HG03439 (cell line): ENCODE data around the gene IL5.
"Not testable (repeated sequence)": the region's sequence is repeated elsewhere in the genome, so short reads cannot be mapped to it uniquely, and the experiment has no call there.

Experiments
- ATAC-seq: cut with Tn5 transposase; IDR thresholded peaks from one replicate; pipeline ENCODE4 v1.9.1; 2021; ENCODE audit warnings: mild to moderate bottlenecking, moderate library complexity; ENCODE audit not compliant: unreplicated experiment

Gene IL5

DNA sequence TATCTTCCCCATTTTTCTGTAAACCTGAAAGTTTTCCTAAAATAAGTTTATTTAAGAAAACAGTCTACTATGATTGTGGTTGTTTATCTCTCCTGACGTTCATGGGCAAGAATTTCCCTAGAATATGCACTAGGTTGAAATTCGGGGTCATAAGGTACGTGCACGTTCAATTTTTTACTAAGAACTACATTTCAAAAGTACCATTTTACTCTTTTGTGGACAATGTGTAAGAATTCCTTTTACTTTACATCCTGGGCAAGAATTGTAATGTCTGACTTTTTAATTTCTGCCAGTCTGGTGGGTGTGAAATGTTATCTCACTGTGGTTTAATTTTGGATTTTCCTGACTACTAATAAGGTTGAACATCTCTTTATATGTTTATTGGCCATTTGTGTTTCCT, 12.4 kb downstream of the IL5 start:
- ATAC-seq, result no peak

DNA sequence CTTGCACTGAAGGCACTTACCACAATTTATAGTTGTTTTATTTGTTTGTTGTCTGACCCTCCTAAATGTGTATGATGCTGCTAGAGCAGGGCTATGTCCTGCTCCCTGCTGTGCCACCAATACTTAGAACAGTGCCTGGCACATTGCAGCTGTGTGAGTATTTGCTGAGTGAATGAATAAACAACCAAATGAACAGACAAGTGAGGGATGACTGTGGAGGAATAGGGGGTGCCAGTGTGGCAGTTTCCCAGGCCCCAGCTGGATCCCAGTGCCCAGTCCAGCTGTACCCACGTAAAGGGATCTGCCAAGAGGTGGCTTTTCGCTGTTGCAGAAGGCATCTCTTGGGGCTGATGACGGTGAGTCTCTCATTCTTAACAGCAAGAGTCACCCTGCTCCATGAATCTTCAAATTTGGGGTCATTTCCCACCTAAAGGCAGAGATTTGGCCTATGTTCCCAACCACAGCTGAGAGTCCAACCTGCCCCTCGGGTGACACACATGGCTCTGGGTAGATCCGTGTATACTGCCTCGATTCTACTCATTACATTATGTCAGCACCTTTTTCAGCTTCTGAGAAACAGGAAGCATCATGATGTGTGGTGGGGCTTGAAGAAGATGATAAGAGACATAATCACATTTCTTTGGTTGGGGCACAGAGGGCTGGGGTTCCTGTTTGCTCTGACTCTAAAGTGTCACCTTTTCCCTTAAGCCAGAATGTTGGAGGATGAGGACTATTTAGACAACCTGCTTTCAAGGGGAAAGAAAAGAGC, 14.3 kb downstream of the IL5 start:
- ATAC-seq, result no peak

- ATAC-seq, result no peak
Observed at GRCh38 chr5:132528021-132528420, 15.3 kb downstream of the IL5 start.

GRCh38 chr5:132526974-132527564, 16.3 kb downstream of the IL5 start:
- no peak for ATAC-seq

DNA sequence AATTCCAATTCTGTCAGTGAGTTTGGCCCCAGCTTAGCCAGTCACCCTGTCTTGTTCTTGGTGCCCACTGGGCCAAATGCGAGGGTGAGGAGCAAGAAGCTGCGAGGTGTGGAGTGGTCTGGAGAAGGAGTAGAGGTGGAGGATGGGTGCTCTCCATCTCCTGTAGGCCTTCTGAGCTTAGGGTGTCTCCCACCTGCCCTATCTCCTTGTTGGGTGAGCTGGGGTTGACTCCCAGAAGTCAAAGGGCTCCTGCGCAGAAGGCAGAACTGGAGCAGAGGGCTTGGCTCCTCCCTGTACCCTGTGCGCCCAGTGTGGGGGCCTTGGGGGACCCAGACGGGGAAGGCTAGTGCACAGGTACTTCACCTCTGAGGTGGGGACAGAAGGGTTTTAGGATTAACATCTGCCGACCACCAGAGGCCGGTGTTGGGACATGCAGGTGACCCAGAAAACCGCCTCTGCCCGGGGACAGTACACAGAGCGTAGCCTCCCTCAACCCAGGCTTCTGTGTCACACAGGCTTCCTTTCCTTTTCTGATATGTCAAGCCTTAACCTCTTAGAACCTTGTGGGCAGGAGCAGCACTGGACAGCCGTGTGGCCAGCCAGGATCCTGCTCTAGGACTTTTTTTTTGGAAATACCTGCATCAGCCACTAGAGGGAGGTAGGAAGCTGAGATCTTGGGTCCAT, 16.9 kb downstream of the IL5 start:
- ATAC-seq, result no peak

DNA sequence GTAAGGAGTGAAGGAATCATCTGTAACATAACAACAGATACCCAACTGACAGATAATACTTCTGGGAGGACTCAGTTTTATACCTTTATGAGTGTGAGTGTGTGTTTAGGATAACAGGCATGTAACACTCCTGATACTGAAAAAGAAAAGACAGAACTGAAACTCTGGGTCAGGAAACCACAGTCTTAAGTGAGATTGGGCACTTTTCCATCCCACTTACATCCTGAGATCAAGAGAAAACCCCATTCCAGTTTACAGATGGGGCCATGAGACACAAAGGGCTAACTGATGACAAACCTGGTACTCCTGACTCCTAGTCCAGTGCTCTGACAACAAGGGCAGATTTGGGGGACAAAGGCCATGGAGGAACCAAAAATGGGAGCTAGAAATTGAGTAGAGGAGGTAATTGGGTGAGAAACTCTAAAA, 18.0 kb downstream of the IL5 start:
- ATAC-seq, result peak; percentile 64

- ATAC-seq, result not testable (repeated sequence)
Observed at GRCh38 chr5:132524877-132525276, 18.4 kb downstream of the IL5 start.

- ATAC-seq, result not testable (repeated sequence)
Observed at GRCh38 chr5:132522067-132522466, 21.3 kb downstream of the IL5 start.

DNA sequence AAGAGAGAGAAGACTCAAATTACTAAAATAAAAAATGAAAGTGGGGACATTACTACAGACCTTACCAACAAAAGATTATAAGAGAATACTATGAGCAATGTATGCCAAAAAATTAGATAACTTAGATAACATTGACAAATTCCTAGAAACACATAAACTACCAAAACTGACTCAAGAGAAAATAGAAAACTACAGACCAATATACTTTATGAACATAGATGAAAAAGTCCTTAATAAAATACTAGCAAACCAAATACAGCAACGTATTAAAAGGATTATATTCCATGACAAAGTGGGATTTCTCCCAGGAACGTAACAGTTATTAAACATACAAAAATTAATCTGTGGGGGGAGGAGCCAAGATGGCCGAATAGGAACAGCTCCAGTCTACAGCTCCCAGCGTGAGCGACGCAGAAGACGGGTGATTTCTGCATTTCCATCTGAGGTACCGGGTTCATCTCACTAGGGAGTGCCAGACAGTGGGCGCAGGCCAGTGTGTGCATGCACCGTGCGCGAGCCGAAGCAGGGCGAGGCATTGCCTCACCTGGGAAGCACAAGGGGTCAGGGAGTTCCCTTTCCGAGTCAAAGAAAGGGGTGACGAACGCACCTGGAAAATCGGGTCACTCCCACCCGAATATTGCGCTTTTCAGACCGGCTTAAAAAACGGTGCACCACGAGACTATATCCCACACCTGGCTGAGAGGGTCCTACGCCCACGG, 29.5 kb downstream of the IL5 start:
- not testable (repeated sequence) for ATAC-seq

DNA sequence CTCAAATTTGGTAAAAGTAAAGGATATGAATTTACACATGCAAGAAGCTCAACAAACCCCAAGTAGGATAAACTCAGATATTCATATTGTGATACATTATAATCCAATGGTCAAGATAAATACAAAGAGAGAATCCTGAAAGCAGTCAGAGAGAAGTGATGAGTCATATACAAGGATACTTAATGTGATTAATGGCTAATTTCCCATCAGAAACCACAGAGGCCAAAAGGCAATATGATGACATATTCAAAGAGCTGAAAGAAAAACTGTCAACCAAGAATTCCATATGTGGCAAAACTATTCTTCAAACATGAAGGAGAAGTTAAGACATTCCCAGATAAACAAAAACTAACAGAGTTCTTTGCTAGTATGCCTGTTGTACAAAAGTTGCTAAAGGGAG, 33.2 kb downstream of the IL5 start:
- no peak for ATAC-seq

DNA sequence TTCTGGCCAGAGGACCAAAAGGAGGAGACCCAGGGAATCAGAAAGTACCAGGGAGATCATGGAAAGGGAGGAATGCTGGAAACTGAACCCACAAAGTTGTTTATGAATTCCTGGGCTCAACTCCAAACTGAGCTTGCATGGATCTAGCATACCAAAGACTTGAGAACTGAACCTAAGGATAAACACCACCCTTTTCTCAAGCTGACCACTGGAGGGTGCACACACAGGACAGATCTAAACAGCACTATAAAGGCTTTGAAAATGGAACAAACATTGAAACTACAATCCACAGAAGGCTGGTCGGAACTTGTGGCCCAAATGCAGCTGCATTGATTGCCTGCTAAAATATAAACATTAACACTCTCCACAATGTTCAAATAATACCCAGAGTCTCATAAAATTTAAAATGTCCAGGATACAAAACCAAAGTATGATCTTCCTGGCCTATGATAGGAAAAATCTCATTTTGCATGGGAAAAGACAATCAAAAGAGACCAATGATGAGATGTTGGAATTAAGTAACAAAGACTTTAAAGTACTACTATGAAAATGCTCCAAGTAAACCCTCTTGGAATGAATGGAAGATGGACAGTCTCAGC, 37.1 kb downstream of the IL5 start:
- ATAC-seq, result no peak

DNA sequence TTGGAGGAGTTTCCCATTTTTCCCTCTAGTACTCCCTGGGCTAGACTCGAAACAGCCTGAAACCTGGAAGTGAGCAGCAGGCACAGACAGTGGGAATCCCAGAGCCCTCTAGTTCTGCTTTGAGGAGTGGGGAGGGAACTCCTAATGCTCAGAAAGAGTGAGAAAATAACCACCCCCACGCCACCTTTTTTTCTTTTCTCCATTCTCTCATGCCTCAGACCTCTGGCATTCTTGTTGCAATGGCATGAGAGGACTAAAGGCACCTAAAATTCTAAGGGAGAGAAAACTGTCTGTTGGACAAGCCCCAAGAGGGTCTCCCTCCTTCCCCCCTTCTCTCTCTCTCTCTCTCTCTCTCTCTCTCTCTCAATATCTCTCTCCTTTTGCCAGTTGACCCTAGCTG, 37.7 kb downstream of the IL5 start:
- ATAC-seq, result no peak

- no peak for ATAC-seq
Observed at GRCh38 chr5:132504746-132505145, 38.6 kb downstream of the IL5 start.

GRCh38 chr5:132503244-132503643, 40.1 kb downstream of the IL5 start:
- no peak for ATAC-seq

- ATAC-seq, result no peak
Observed at GRCh38 chr5:132501961-132502931, 41.1 kb downstream of the IL5 start.

DNA sequence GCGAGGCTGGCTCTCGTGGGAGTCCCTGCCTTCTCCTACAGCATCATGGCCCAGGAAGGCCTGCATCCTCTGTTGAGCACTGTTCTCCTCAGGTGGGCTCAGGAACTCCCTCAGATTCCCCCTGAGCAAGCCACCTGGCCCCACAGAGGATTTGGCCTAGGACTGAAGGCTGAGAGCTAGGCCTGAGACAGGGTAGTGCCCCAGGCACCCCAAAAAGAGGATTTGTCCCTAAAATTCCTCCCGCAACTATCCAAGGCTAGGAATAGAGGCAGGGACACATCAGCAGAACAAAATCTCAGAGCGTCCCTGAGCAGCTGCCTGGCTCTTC, 41.7 kb downstream of the IL5 start:
- no peak for ATAC-seq

DNA sequence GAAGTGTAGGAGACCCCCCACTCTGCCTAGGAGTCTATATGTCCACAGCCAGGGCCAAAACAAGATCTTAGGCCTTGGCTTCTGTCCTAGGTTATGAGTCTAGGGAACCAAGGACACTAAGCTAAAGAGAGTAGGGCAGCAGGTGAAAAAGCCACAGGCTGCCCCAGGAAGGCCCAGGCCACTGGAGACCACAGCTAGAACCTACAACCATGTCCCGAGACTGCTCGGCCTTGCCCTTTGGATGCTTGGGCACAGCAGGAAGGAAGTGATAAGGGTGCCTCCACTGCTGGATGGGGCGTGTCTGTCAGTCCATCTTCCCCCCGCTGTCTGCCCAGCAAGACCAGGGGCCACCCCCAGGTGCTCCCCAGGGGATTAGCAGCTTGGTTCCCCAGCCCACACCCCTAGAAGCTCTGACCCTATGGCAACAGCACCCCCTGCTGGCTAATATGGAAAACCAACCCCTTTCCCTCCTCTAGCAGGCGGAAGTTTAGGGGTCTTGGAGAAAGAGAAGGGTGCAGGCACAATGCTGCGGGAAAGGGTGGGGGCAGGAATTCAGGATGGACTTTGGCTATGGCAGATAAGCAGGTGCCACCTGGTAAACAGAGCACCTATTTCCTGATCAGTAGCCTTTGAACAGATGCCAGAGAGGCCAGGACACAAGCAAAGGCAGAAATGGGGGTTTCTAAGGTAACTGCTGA, 42.2 kb downstream of the IL5 start:
- ATAC-seq, result peak; percentile 35

- no peak for ATAC-seq
Observed at GRCh38 chr5:132500244-132500930, 42.9 kb downstream of the IL5 start.
